HepG2 (cell line): ENCODE results near the gene ENG.

Source experiments
- BRCA1 ChIP-seq: sonication (generic); formaldehyde crosslinking; IDR thresholded peaks from 2 replicates; pipeline ENCODE4 v1.4.0; 2020; ENCODE audit warnings: missing genetic modification reagents
- CBX5 ChIP-seq: sonication (generic); formaldehyde crosslinking; IDR thresholded peaks from 2 replicates; pipeline ENCODE4 v1.4.0; 2020; ENCODE audit warnings: missing genetic modification reagents, borderline replicate concordance
- CTCF ChIP-seq: sonication (generic); formaldehyde crosslinking; IDR thresholded peaks from 2 replicates; pipeline ENCODE4 v1.5.0; 2020; ENCODE audit warnings: mild to moderate bottlenecking, missing genetic modification reagents, moderate library complexity
- HNRNPLL ChIP-seq: fragments of 200-400 bp; formaldehyde crosslinking; IDR thresholded peaks from 2 replicates; pipeline ENCODE4 v1.6.1; 2017; ENCODE audit warnings: mild to moderate bottlenecking, low read depth, low read length; ENCODE audit not compliant: poor library complexity, severe bottlenecking
- ZMYM4 ChIP-seq: sonication (generic); formaldehyde crosslinking; IDR thresholded peaks from 2 replicates; pipeline ENCODE4 v1.8.1; 2023; ENCODE audit warnings: mild to moderate bottlenecking, missing genetic modification reagents
- ZNF329 ChIP-seq: sonication (generic); formaldehyde crosslinking; IDR thresholded peaks from 2 replicates; pipeline ENCODE4 v1.9.0; 2021; ENCODE audit warnings: low read depth, mild to moderate bottlenecking, missing genetic modification reagents
- ZNF570 ChIP-seq: sonication (generic); formaldehyde crosslinking; IDR thresholded peaks from 2 replicates; pipeline ENCODE4 v1.4.0; 2020; ENCODE audit warnings: mild to moderate bottlenecking, missing genetic modification reagents, borderline replicate concordance

DNA sequence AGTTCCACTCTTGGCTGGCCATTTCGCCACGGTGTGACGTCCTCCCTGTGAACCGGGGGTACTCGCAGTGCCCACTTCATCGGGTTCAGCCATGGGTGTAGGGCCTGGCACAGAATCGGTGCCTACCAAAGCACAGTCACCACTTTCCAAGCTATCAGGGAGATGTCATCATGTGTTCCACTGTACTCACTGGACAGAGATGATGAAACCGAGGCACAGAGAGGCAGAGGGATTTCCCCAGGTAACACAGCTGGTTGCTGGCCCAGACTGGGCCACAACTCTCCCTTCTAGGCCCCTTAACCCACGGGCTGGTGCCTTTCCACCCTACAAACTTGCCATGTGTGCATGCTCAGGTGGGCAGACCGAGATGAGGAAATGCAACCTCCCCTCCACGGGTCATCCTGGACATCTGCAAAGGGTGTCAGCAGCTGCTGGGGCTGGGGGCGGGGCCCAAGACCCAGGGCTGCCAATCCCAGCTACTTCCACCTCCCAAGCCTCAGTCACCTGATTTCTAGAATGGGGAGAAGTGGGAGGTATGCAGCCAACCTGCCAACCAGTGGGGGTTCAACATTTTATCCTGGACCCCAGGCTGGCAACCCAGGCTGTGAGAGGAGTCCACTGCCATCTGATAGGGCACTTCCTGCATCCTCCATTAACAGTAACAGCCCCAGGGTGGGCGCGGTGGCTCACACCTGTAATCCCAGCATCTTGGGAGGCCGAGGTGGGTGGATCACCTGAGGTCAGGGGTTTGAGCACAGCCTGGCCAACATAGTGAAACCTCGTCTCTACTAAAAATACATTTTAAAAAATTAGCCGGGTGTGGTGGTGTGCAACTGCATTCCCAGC lies 75.1 kb downstream of the ENG start:
- TF ChIP-seq HNRNPLL, result no peak
- no peak for TF ChIP-seq CTCF (CRISPR knock-in tag)
- TF ChIP-seq ZNF329 (CRISPR knock-in tag), result no peak
- TF ChIP-seq ZMYM4, result no peak
- no peak for TF ChIP-seq ZNF570 (CRISPR knock-in tag)
- TF ChIP-seq CBX5 (CRISPR knock-in tag), result no peak
- no peak for TF ChIP-seq BRCA1
